HEK293 (cell line): ENCODE results near the gene GPR132.

ENCODE experiments used
- HOXA7 ChIP-seq: sonication (generic); formaldehyde crosslinking; IDR thresholded peaks from 2 replicates; pipeline ENCODE4 v1.8.1; 2022; ENCODE audit warnings: missing genetic modification reagents, borderline replicate concordance
- ZNF112 ChIP-seq: fragments of 450-650 bp; formaldehyde crosslinking; IDR thresholded peaks from 2 replicates; pipeline ENCODE4 v1.5.0; 2017; ENCODE audit warnings: missing biosample characterization, missing genetic modification characterization
- ZNF37A ChIP-seq: fragments of 450-650 bp; IDR thresholded peaks from 2 replicates; pipeline ENCODE4 v1.5.1; 2018; ENCODE audit warnings: missing biosample characterization, missing genetic modification characterization
- ZNF510 ChIP-seq: fragments of 450-650 bp; formaldehyde crosslinking; IDR thresholded peaks from 2 replicates; pipeline ENCODE4 v1.5.1; 2018; ENCODE audit warnings: mild to moderate bottlenecking, missing genetic modification characterization, missing biosample characterization; ENCODE audit not compliant: insufficient replicate concordance
- ZNF707 ChIP-seq: fragments of 450-650 bp; formaldehyde crosslinking; IDR thresholded peaks from 2 replicates; pipeline ENCODE4 v1.5.1; 2016; ENCODE audit warnings: missing biosample characterization, missing genetic modification characterization
- TF ChIP-seq, protein P1 (sequence below): fragments of 450-650 bp; formaldehyde crosslinking; IDR thresholded peaks from 2 replicates; pipeline ENCODE4 v1.5.1; 2016; ENCODE audit warnings: missing biosample characterization, missing genetic modification characterization
- TF ChIP-seq, protein P2 (sequence below): fragments of 450-650 bp; formaldehyde crosslinking; IDR thresholded peaks from 2 replicates; pipeline ENCODE4 v1.5.1; 2017; ENCODE audit warnings: missing biosample characterization, missing genetic modification characterization
- TF ChIP-seq, protein P3 (sequence below): fragments of 450-650 bp; formaldehyde crosslinking; IDR thresholded peaks from 2 replicates; pipeline ENCODE4 v1.5.1; 2017; ENCODE audit warnings: missing biosample characterization, missing genetic modification characterization

DNA sequence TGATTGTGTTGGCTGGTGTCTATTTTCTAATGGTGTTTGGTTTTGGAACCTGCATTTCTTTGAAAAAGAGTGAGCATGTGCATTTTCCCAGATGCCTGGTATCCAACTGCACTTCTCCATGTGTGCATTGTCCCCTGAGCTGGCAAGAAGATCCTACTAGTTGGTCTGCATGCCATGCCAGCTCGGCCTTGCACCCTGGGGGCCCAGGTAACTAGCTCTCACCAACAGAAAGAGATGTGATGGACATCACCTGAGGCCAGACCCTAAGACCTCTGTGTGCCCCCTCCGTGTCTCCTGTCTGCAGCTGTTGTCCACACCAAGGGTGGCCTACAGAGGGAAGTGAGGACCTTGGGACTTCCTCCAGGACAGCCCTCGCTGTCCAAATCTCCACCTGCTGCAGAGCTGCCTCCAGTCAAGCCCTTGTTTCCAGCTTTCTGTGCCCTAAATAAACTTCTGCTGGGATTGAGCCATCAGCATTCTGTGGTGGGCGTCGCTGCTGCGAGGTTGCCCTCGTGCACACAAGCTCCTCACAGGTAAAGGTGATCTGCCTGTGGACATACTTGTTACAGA is 30.1 kb upstream of the GPR132 start:
- TF ChIP-seq, protein P1, sequence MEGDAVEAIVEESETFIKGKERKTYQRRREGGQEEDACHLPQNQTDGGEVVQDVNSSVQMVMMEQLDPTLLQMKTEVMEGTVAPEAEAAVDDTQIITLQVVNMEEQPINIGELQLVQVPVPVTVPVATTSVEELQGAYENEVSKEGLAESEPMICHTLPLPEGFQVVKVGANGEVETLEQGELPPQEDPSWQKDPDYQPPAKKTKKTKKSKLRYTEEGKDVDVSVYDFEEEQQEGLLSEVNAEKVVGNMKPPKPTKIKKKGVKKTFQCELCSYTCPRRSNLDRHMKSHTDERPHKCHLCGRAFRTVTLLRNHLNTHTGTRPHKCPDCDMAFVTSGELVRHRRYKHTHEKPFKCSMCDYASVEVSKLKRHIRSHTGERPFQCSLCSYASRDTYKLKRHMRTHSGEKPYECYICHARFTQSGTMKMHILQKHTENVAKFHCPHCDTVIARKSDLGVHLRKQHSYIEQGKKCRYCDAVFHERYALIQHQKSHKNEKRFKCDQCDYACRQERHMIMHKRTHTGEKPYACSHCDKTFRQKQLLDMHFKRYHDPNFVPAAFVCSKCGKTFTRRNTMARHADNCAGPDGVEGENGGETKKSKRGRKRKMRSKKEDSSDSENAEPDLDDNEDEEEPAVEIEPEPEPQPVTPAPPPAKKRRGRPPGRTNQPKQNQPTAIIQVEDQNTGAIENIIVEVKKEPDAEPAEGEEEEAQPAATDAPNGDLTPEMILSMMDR (tag by site-specific recombination): no peak
- TF ChIP-seq HOXA7 (CRISPR knock-in tag) (no peak), ZNF37A (no peak), ZNF112 (no peak), ZNF510 (tag by site-specific recombination) (no peak), ZNF707 (tag by site-specific recombination) (no peak)
- TF ChIP-seq, protein P2, sequence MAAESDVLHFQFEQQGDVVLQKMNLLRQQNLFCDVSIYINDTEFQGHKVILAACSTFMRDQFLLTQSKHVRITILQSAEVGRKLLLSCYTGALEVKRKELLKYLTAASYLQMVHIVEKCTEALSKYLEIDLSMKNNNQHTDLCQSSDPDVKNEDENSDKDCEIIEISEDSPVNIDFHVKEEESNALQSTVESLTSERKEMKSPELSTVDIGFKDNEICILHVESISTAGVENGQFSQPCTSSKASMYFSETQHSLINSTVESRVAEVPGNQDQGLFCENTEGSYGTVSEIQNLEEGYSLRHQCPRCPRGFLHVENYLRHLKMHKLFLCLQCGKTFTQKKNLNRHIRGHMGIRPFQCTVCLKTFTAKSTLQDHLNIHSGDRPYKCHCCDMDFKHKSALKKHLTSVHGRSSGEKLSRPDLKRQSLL: no peak
- TF ChIP-seq, protein P3, sequence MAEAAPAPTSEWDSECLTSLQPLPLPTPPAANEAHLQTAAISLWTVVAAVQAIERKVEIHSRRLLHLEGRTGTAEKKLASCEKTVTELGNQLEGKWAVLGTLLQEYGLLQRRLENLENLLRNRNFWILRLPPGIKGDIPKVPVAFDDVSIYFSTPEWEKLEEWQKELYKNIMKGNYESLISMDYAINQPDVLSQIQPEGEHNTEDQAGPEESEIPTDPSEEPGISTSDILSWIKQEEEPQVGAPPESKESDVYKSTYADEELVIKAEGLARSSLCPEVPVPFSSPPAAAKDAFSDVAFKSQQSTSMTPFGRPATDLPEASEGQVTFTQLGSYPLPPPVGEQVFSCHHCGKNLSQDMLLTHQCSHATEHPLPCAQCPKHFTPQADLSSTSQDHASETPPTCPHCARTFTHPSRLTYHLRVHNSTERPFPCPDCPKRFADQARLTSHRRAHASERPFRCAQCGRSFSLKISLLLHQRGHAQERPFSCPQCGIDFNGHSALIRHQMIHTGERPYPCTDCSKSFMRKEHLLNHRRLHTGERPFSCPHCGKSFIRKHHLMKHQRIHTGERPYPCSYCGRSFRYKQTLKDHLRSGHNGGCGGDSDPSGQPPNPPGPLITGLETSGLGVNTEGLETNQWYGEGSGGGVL (tag by site-specific recombination): no peak
